CD4-positive, CD25-positive, alpha-beta regulatory T cell (primary cell): ENCODE results near the gene SH2B2. TPM values are rescaled to one million over a fixed set of nuclear protein-coding genes. Genes with fewer than 3 reads are reported as not detected.
"Not testable (repeated sequence)": the region's sequence is repeated elsewhere in the genome, so short reads cannot be mapped to it uniquely, and the experiment has no call there.

Experiments
- ATAC-seq, 2 donors: fragments of 150-1000 bp; cut with Tn5 transposase; one replicate each; pipeline ENCODE4 v1.10.0; 2021; ENCODE audit warnings: low read depth in 2 of 2, moderate number of reproducible peaks in 2 of 2, moderate library complexity in 1 of 2
- DNase-seq, 3 donors: peaks; one replicate each; pipeline versions ENCODE4 v3.0.0 to v3.0.0-alpha.2; 2012 to 2022; ENCODE audit warnings: mixed read lengths in 1 of 3
- H3K27ac ChIP-seq: one replicate; pipeline ENCODE4 v1.7.0; 2013; ENCODE audit warnings: mild to moderate bottlenecking, low read length; ENCODE audit not compliant: insufficient read depth, poor library complexity, severe bottlenecking
- H3K27me3 ChIP-seq: one replicate; pipeline ENCODE4 v1.7.0; 2013; ENCODE audit warnings: low read length; ENCODE audit not compliant: control insufficient read depth, insufficient read depth
- H3K36me3 ChIP-seq: one replicate; pipeline ENCODE4 v1.7.0; 2013; ENCODE audit warnings: mild to moderate bottlenecking, low read length, moderate library complexity; ENCODE audit not compliant: control insufficient read depth, insufficient read depth
- H3K4me1 ChIP-seq: 2 replicates; pipeline ENCODE4 v1.7.0; 2013; ENCODE audit warnings: mild to moderate bottlenecking, low read length; ENCODE audit not compliant: insufficient read depth, control insufficient read depth, poor library complexity, severe bottlenecking
- H3K4me3 ChIP-seq: one replicate; pipeline ENCODE4 v1.7.0; 2013; ENCODE audit warnings: low read depth, mild to moderate bottlenecking, low read length, moderate library complexity
- H3K9me3 ChIP-seq, 2 experiments: 1 replicate in 1 of 2; 2 replicates in 1 of 2; pipeline ENCODE4 v1.7.0; 2013; ENCODE audit warnings: low read length in 2 of 2, mild to moderate bottlenecking in 1 of 2, moderate library complexity in 1 of 2; ENCODE audit not compliant: control insufficient read depth in 2 of 2
- H3K27ac Mint-ChIP-seq, 3 donors: one replicate each; pipeline ENCODE4 v1.8.0; 2020 to 2022; ENCODE audit warnings: mild to moderate bottlenecking in 3 of 3, mixed read lengths in 3 of 3, moderate library complexity in 2 of 3
- H3K27me3 Mint-ChIP-seq: one replicate; pipeline ENCODE4 v1.8.0; 2022; ENCODE audit warnings: mild to moderate bottlenecking, mixed read lengths
- H3K36me3 Mint-ChIP-seq: one replicate; pipeline ENCODE4 v1.8.0; 2020; ENCODE audit warnings: mixed read lengths
- H3K4me1 Mint-ChIP-seq, 4 donors: one replicate each; pipeline ENCODE4 v1.8.0; 2020 to 2022; ENCODE audit warnings: mixed read lengths in 4 of 4, mild to moderate bottlenecking in 1 of 4
- H3K4me3 Mint-ChIP-seq, 4 donors: one replicate each; pipeline ENCODE4 v1.8.0; 2020 to 2022; ENCODE audit warnings: mild to moderate bottlenecking in 4 of 4, mixed read lengths in 4 of 4, moderate library complexity in 3 of 4
- H3K9me3 Mint-ChIP-seq, 7 donors: one replicate each; pipeline ENCODE4 v1.8.0; 2020 to 2022; ENCODE audit warnings: mixed read lengths in 7 of 7, mild to moderate bottlenecking in 3 of 7, moderate library complexity in 2 of 7
- polyA plus RNA-seq, 4 donors: library from polyadenylated mRNA; unstranded; fragments of 300-500 nt; fragmentation: Illumina TruSeq; gene quantifications; one replicate each; pipeline ENCODE4 v1.2.3, GENCODE V29; 2021
- total RNA-seq: library from RNA; stranded (reverse); gene quantifications from one replicate; pipeline ENCODE4 v1.2.3, GENCODE V29; 2022

SH2B2 gene
- total and polyA plus RNA-seq, 5 donors from 2014 or later, result 0.24 to 0.94 (median 0.70) TPM

DNA sequence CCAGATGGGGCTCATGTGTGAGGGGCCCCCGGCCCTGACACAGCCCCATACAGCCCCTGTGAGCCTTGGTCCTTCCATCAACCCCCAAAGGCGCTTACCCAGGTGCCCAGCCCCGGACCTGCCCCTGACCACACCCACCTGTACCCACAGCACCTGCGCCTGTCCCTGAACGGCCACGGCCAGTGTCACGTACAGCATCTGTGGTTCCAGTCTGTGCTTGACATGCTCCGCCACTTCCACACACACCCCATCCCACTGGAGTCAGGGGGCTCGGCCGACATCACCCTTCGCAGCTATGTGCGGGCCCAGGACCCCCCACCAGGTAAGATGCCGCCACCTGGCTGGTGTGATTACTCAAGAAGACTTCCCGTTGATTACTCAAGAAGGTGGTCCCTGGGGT is 33.5 kb downstream of the SH2B2 start:
- DNase-seq (no peak), ATAC-seq (no peak)
- Mint-ChIP-seq H3K4me3 (no peak overlapping the region), H3K9me3 (no peaks in the 10 kb centered on the region), H3K27ac (no peak overlapping the region), H3K36me3 (no peaks in the 10 kb centered on the region), H3K27me3 (peaks cover 12% of the 10 kb centered on the region), H3K4me1 (peaks cover 0 to 6% (median 0%) of the 10 kb centered on the region in 4 donors)
- Histone ChIP-seq H3K9me3 (no peaks in the 10 kb centered on the region), H3K4me1 (no peaks in the 10 kb centered on the region), H3K27me3 (no peaks in the 10 kb centered on the region), H3K27ac (no peak overlapping the region), H3K4me3 (no peak overlapping the region), H3K36me3 (no peaks in the 10 kb centered on the region)

DNA sequence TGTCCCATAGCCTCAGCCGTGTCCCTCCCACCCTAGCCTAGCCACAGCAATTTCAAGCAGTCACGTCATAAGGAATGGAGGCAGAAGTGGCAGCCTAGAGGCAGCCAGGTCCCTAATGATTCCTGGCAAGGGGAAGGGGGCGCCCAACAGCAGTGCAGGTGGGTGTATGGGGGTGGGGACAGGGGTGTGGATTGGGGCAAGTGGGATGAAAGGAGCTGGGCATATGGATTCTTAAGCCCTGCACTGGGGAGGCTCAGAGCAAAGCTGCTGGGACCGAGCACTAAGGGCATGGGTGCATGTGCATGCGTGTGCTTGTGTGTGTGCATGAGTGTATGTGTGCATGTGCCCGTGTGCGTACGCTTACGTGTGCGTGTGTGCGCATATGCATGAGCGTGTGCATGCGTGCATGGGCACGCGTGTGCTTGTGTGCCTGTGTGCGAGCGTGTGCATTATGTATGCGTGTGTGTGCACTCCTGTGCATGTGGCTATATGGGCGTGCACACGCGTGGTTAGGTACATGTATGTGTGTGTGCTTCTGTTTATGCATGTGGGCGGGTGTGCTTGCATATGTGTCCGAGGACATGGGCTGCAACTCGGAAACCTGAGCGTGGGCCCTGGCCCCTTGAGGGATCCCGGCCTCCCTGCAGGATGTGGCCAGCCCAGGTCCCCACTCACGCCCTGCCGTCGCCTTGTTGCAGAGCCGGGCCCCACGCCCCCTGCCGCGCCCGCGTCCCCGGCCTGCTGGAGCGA is 34.1 kb downstream of the SH2B2 start:
- Histone ChIP-seq H3K4me3 (no peak overlapping the region), H3K36me3 (no peaks in the 10 kb centered on the region), H3K27ac (no peak overlapping the region), H3K9me3 (no peaks in the 10 kb centered on the region), H3K27me3 (no peaks in the 10 kb centered on the region), H3K4me1 (no peaks in the 10 kb centered on the region)
- Mint-ChIP-seq H3K4me1 (peaks cover 0 to 6% (median 0%) of the 10 kb centered on the region in 4 donors), H3K9me3 (no peaks in the 10 kb centered on the region), H3K27me3 (peaks cover 12% of the 10 kb centered on the region), H3K4me3 (no peak overlapping the region), H3K36me3 (no peaks in the 10 kb centered on the region), H3K27ac (no peak overlapping the region)
- ATAC-seq (no peak), DNase-seq (no peak)

DNA sequence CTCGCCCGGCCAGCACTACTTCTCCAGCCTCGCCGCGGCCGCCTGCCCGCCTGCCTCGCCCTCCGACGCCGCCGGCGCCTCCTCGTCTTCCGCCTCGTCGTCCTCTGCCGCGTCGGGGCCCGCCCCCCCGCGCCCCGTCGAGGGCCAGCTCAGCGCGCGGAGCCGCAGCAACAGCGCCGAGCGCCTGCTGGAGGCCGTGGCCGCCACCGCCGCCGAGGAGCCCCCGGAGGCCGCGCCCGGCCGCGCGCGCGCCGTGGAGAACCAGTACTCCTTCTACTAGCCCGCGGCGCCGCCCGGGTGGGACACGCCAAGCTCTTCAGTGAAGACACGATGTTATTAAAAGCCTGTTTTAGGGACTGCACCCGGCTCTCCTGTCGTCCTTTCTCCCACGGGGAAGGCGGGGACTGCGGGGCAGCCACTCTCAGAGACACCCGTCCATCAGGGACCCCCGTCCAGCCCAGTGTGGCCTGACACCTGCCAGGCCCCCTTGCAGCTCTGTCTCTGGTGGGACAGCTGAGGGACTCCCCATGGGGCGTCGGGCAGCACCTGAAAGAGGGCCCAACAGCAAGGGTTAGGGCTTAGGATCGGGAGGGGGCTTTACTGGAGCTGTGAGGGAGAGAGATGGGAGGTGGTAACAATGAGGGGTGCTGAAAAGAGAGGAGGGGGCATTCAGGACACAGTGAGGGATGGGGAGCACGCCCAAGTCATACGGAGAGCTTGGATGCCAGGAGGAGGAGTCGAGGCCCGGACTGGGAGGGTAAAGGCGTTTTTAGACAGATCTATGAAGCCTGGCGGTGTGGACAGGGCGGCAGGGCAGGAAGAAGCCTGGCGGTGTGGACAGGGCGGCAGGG is 34.9 kb downstream of the SH2B2 start:
- no peaks in the 10 kb centered on the region for H3K27me3 ChIP-seq
- no peaks in the 10 kb centered on the region for H3K36me3 ChIP-seq
- Mint-ChIP-seq H3K9me3 (no peaks in the 10 kb centered on the region), H3K27ac (no peak overlapping the region), H3K4me3 (no peak overlapping the region), H3K4me1 (peaks cover 0 to 6% (median 0%) of the 10 kb centered on the region in 4 donors), H3K27me3 (peaks cover 18% of the 10 kb centered on the region), H3K36me3 (no peaks in the 10 kb centered on the region)
- H3K27ac ChIP-seq, result no peak overlapping the region
- no peaks in the 10 kb centered on the region for H3K4me1 ChIP-seq
- ATAC-seq, result no peak
- H3K4me3 ChIP-seq, result no peak overlapping the region
- peak in 1 of 3 donors; percentile 20 for DNase-seq
- no peaks in the 10 kb centered on the region for H3K9me3 ChIP-seq

DNA sequence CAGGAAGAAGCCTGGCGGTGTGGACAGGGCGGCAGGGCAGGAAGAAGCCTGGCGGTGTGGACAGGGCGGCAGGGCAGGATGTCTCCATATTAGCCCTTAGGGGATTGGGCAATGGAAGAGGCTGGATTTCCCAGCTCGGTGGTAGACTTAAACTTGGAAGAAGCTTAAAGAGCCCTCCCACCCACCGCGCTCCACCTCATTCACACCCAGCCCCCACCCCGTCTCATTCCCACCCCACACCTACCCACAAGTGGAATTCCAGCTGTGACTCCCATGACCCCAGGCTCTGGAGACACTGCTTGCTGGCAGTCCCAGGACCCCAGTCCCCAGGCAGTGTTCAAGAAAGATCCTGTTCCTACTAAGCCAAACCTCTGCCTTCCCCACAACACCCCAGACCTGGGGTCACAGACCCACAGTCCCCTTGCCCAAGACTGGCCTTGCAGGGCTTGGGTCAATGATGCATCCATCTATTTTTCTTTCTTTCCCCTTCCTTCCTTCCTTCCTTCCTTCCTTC is 35.6 kb downstream of the SH2B2 start:
- H3K4me1 Mint-ChIP-seq, result peaks cover 0 to 6% (median 0%) of the 10 kb centered on the region in 4 donors
- no peak overlapping the region for H3K27ac ChIP-seq
- no peaks in the 10 kb centered on the region for H3K27me3 ChIP-seq
- peaks cover 21% of the 10 kb centered on the region for H3K27me3 Mint-ChIP-seq
- no peaks in the 10 kb centered on the region for H3K36me3 Mint-ChIP-seq
- peak overlapping the region in 1 of 4 donors; percentile 77 for H3K4me3 Mint-ChIP-seq
- peak overlapping the region in 1 of 3 donors; percentile 39 for H3K27ac Mint-ChIP-seq
- ATAC-seq (no peak), DNase-seq (no peak)
- no peaks in the 10 kb centered on the region for H3K9me3 Mint-ChIP-seq
- H3K4me1 ChIP-seq, result no peaks in the 10 kb centered on the region
- no peaks in the 10 kb centered on the region for H3K9me3 ChIP-seq
- no peaks in the 10 kb centered on the region for H3K36me3 ChIP-seq
- H3K4me3 ChIP-seq, result no peak overlapping the region

DNA sequence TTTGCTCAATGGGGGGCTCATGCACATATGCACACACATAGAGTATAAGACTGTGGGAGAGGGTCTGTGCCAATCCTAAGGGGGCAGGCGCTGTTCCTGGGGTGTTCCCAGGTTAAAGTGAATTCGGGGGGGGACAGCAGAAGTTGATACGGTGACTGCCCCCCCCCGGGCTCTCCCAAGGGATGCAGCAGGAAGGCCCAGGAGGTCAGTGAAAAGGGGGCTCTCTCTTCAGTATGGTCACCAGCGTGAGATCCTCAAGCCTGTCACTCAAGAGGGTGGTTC is 37.2 kb downstream of the SH2B2 start:
- no peak overlapping the region for H3K4me3 ChIP-seq
- Mint-ChIP-seq H3K27ac (no peak overlapping the region), H3K9me3 (no peaks in the 10 kb centered on the region), H3K4me3 (no peak overlapping the region), H3K4me1 (peaks cover 0 to 8% (median 0%) of the 10 kb centered on the region in 4 donors), H3K27me3 (peaks cover 31% of the 10 kb centered on the region), H3K36me3 (no peaks in the 10 kb centered on the region)
- H3K27me3 ChIP-seq, result no peaks in the 10 kb centered on the region
- no peak overlapping the region for H3K27ac ChIP-seq
- H3K9me3 ChIP-seq, result no peaks in the 10 kb centered on the region
- no peak for ATAC-seq
- H3K4me1 ChIP-seq, result no peaks in the 10 kb centered on the region
- H3K36me3 ChIP-seq, result no peaks in the 10 kb centered on the region
- DNase-seq, result no peak

DNA sequence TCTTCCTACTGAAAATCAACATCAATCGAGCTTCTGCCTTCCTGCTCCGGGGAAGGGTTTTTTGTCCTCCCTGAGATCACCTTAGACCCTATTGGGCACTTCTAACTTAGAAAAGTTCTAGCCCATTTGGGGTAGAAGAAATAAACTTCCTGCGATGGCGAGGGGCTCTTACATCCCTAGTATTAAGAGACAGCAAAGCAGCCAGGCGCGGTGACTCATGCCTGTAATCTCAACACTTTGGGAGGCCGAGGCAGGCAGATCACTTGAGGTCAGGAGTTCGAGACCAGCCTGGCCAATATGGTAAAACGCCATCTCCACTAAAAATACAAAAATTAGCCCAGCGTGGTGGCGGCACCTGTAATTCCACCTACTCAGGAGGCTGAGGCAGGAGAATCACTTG is 38.4 kb downstream of the SH2B2 start:
- Mint-ChIP-seq H3K4me1 (peaks cover 0 to 11% (median 0%) of the 10 kb centered on the region in 4 donors), H3K27me3 (peaks cover 32% of the 10 kb centered on the region), H3K27ac (peak overlapping the region in 1 of 3 donors; percentile 60)
- H3K27me3 ChIP-seq, H3K36me3 Mint-ChIP-seq, H3K9me3 Mint-ChIP-seq, ATAC-seq, H3K9me3 ChIP-seq, H3K4me3 Mint-ChIP-seq, H3K4me1 ChIP-seq, DNase-seq, H3K36me3 ChIP-seq, H3K4me3 ChIP-seq, H3K27ac ChIP-seq: not testable (repeated sequence)

DNA sequence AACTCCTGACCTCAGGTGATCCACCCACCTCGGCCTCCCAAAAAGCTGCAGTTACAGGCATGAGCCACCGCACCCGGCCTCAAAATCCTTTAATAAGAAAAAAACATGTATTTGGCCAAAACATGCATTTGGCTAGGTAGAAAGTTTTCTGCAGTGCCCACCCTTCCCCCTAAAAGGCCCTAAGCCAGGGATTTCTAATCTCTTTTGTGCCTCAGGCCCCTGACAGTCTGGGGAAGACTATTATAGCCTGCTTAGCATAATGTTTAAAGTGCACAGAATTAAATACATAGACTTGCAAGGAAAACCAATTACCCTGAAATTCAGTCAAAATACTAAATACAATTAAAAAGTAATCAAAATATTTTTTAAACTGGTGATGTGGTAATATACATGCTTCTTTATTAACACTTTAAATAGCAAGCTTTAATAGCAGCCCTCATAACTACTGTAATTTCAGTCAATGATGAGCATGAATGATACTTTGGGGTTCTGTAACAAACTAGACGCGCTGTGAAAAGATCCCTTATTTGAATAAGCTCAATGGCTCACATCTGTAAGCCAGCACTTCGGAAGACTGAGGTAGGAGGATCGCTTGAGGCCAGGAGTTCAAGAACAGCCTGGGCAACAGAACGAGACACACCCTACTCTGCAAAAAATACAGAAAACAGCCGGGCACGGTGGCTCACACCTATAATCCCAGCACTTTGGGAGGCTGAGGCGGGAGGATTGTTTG is 39.7 kb downstream of the SH2B2 start:
- Mint-ChIP-seq H3K36me3 (no peaks in the 10 kb centered on the region), H3K4me3 (no peak overlapping the region), H3K4me1 (peaks cover 0 to 11% (median 0%) of the 10 kb centered on the region in 4 donors), H3K27me3 (peaks cover 40% of the 10 kb centered on the region), H3K27ac (no peak overlapping the region), H3K9me3 (no peaks in the 10 kb centered on the region)
- DNase-seq (no peak), ATAC-seq (no peak)
- Histone ChIP-seq H3K27me3 (no peaks in the 10 kb centered on the region), H3K4me1 (no peaks in the 10 kb centered on the region), H3K9me3 (no peaks in the 10 kb centered on the region), H3K36me3 (no peaks in the 10 kb centered on the region), H3K27ac (no peak overlapping the region), H3K4me3 (no peak overlapping the region)
